Colon (tissue), 2 donors: Measurements from ENCODE around the gene ACAP1.
"Not testable (repeated sequence)": the region's sequence is repeated elsewhere in the genome, so short reads cannot be mapped to it uniquely, and the experiment has no call there.

Experiments used
- FAIRE-seq: peaks from 2 replicates; lab custom pipeline; 2012; peaks lifted over from hg19 to GRCh38; lab: Jason Lieb, UNC
- donor health status: control.
- donor health status: control.

The ACAP1 gene

DNA sequence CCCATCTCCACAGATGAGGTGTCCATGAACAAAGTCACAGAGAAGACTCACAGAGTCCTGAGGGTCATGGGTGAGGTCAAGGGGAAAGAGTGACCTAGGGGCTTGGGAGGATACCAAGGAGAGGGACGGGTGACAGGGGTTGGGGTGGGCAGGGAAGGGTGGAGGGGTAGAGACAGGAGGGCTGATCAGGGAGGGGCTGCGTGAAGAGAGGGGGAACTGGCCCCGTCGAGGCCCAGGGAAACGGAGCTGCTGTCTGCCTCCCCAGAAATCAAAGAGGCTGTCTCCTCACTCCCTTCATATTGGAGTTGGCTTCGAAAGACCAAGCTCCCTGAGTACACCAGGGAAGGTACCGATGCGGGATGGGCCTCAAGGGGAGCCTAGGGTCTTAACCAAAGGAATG, 19.2 kb downstream of the ACAP1 start:
- no peak for FAIRE-seq

DNA sequence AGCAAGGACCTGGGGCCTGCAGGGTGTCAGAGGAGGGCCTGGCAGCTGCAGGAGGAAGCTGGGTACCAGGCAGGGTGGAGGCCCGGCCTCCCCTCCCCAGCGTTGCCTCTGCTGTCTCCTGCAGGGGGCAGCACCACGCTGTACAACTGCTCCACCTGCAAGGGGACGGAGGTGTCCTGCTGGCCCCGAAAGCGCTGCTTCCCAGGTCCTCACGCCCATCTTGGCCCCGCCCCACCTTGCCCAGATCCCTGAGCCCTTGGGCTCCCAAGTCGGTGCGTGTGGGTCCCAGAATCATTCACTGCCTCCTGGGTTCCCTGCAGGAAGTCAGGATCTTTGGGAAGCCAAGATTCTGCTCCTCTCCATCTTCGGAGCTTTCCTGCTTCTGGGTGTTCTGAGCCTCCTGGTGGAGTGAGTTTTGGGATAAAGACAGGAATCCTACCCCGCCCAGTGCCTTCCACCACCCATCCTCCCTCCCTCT, 19.8 kb downstream of the ACAP1 start:
- no peak for FAIRE-seq

- FAIRE-seq: no peak
Observed at GRCh38 chr17:7356756-7357155, 20.4 kb downstream of the ACAP1 start.

- FAIRE-seq: no peak
Observed at GRCh38 chr17:7357381-7357780, 21.1 kb downstream of the ACAP1 start.

- no peak for FAIRE-seq
Observed at GRCh38 chr17:7361906-7362305, 25.6 kb downstream of the ACAP1 start.

- no peak for FAIRE-seq
Observed at GRCh38 chr17:7363311-7363710, 27.0 kb downstream of the ACAP1 start.

DNA sequence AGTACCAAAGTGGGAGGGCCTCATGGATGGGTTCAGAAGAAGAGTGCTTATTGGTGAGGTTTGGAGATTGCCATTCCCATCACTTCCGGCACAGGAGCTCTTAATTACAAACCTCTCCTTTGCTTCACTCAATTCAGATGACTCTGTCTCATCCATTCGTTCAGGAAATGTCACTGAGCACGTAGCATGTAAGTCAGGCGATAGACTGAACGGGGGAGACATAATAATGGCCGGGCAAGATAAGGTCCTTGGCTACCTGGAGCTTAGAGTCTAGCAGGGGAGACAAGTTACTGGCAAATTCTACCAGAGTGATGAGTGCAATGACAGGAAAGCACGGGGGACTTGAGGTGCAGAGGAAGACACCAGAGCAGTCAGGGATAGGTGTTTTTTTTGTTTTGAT, 29.6 kb downstream of the ACAP1 start:
- not testable (repeated sequence) for FAIRE-seq

GRCh38 chr17:7367083-7367482, 30.8 kb downstream of the ACAP1 start:
- FAIRE-seq: no peak

- FAIRE-seq: no peak
Observed at GRCh38 chr17:7367918-7368598, 31.7 kb downstream of the ACAP1 start.

GRCh38 chr17:7368599-7368994, 32.3 kb downstream of the ACAP1 start:
- not testable (repeated sequence) for FAIRE-seq

DNA sequence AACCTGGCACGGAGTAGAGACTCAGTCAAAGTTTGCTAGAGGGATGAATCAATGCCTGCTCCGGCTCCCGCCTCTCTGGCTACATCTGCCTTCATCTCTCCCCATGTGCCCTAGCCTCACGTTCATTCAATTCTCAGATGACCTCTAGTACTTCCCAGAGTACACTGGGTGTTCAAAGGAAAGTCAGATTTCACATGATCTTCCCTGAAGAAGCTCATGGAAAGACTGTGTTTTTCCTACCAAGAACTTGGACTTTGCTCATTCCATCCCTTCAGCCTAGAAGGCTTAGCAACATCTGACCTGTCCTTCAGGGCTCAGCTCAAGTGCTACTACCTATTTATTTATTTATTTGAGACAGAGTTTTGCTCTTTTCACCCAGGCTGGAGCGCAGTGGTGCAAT, 33.5 kb downstream of the ACAP1 start:
- no peak for FAIRE-seq

DNA sequence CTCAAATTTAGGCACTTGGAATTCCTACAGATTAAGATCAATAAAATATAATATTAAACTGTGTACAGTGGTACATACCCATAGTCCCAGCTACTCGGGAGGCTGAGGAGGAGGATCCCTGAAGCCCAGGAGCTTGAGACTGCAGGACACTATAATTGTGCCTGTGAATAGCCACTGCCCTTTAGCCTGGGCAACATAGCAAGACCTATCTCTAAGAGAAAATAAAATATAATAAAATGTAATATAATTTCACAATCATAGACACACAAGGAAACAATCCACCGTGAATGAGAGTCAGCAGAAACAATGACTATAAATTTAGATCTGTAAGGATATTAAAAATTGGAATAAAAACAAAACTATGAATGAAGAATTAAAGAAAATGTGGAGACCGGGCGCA, 34.5 kb downstream of the ACAP1 start:
- FAIRE-seq: no peak

- no peak for FAIRE-seq
Observed at GRCh38 chr17:7374353-7374752, 38.0 kb downstream of the ACAP1 start.

GRCh38 chr17:7379134-7379533, 42.8 kb downstream of the ACAP1 start:
- no peak for FAIRE-seq

- FAIRE-seq: no peak
Observed at GRCh38 chr17:7380321-7380720, 44.0 kb downstream of the ACAP1 start.

GRCh38 chr17:7380855-7381683, 44.7 kb downstream of the ACAP1 start, which contains the start of gene TNK1:
TNK1 (plus strand) TSS chr17:7381089; CDS start chr17:7382927, 1,838 bp downstream.
- FAIRE-seq: no peak

DNA sequence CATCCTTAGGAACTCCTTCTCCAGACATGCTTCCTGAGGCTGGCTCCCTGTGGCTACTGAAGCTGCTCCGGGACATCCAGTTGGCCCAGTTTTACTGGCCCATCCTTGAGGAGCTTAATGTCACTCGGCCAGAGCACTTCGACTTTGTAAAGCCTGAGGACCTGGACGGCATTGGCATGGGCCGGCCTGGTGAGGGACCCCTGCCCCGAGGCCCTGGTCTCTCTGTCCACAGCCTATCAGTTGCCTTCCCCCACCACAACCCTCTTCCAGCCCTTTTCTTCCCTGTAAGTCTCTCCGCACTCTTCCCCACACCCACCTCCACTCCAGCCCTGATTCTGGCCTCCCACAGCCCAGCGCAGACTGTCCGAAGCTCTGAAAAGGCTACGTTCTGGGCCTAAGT, 46.6 kb downstream of the ACAP1 start:
- no peak for FAIRE-seq

- no peak for FAIRE-seq
Observed at GRCh38 chr17:7383371-7383741, 47.0 kb downstream of the ACAP1 start.

DNA sequence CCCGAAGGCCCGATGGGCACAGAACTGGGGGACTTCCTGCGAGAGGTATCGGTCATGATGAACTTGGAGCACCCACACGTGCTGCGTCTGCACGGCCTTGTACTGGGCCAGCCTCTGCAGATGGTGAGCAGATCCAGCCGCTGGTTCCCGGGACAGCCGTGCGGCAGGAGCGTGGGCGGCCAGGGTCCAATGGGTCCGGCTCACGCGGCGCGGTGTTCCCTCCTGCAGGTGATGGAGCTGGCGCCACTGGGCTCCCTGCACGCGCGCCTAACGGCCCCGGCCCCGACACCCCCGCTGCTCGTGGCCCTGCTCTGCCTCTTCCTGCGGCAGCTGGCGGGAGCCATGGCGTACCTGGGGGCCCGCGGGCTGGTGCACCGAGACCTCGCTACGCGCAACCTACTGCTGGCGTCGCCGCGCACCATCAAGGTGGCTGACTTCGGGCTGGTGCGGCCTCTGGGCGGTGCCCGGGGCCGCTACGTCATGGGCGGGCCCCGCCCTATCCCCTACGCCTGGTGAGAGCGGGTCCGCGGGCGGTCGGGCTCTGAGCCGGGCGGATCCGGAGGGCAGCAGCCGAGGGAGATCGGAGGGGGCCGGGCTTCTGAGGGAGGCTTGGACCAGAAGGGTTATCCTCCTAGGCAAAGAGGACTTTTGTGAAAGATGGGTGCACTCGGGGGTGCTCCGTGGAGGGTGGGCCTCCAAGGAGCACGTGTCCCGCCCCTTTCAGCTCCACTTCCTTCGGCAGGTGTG, 47.6 kb downstream of the ACAP1 start:
- FAIRE-seq: no peak

- FAIRE-seq: no peak
Observed at GRCh38 chr17:7384489-7385081, 48.3 kb downstream of the ACAP1 start.

GRCh38 chr17:7388856-7389255, 52.5 kb downstream of the ACAP1 start:
- FAIRE-seq: no peak
